HCT116 (cell line): ENCODE data around the gene TENM3. TPM values are rescaled to one million over a fixed set of nuclear protein-coding genes. Genes with fewer than 3 reads are reported as not detected.

ENCODE experiments used
- ATAC-seq: fragments of 200-7000 bp; cut with Tn5 transposase; 2 replicates; pipeline ENCODE4 v1.9.1; 2020; ENCODE audit warnings: mild to moderate bottlenecking, moderate library complexity
- BruUV-seq: library from RNA; stranded (reverse); fragments of 400-500 nt; replicated peaks from 2 replicates; lab custom pipeline; 2021; lab: Mats Ljungman, UMichigan
- CTCF ChIA-PET: fragments of 300-600 bp; sonication (Branson Sonifier 250); formaldehyde crosslinking; loops from one replicate; lab custom pipeline; 2021; ENCODE audit warnings: antibody characterized with exemption; lab: Charles Lee
- POLR2A ChIA-PET: fragments of 300-600, 350-600 bp; sonication (Branson Sonifier 250); formaldehyde crosslinking; loops from one replicate; lab custom pipeline; 2021; ENCODE audit warnings: antibody characterized with exemption; lab: Charles Lee
- RAD21 ChIA-PET, 2 experiments: fragments of 300-600 bp; sonication (Branson Sonifier 250); formaldehyde crosslinking; loops; one replicate each; lab custom pipeline; 2023; ENCODE audit warnings: low total read pairs in 2 of 2; ENCODE audit not compliant: uncharacterized antibody in 2 of 2, unreplicated experiment in 2 of 2, low non-redundant PET in 1 of 2; lab: Charles Lee
- DNase-seq: peaks from one replicate; pipeline ENCODE4 v3.0.0-alpha.2; 2010; ENCODE audit warnings: low read depth, low spot score
- H2AFZ ChIP-seq: fragments of 200-600 bp; shearing (Covaris generic), sonication (generic); 2 replicates; pipeline ENCODE4 v1.6.1; 2017; ENCODE audit warnings: low read depth, mixed run types, mixed read lengths, antibody characterized with exemption, low read length; ENCODE audit not compliant: poor library complexity, severe bottlenecking
- H3K27ac ChIP-seq: 2 replicates; pipeline ENCODE4 v1.5.1; 2012; ENCODE audit warnings: low read depth, low read length
- H3K27me3 ChIP-seq: fragments of 200-600 bp; sonication (generic); 2 replicates; pipeline ENCODE4 v1.6.1; 2016; ENCODE audit warnings: mixed run types, low read length, mixed read lengths; ENCODE audit not compliant: insufficient read depth
- H3K36me3 ChIP-seq, 2 experiments: fragments of 200-500 bp in 1 of 2; fragments of 200-600 bp in 1 of 2; sonication (Bioruptor generic) in 1 of 2; sonication (generic) in 1 of 2; 2 replicates each; pipeline versions ENCODE4 v1.5.1 to v1.6.1; 2014 to 2016; ENCODE audit warnings: low read length in 2 of 2, inconsistent platforms in 1 of 2, mixed read lengths in 1 of 2, mixed run types in 1 of 2; ENCODE audit not compliant: insufficient read depth in 2 of 2, control insufficient read depth in 1 of 2
- H3K4me1 ChIP-seq, 2 experiments: fragments of 200-600 bp in 1 of 2; sonication (generic) in 1 of 2; 2 replicates each; pipeline versions ENCODE4 v1.5.1 to v1.6.1; 2012 to 2017; ENCODE audit warnings: low read length in 2 of 2, inconsistent platforms in 1 of 2, mild to moderate bottlenecking in 1 of 2, mixed read lengths in 1 of 2, mixed run types in 1 of 2, moderate library complexity in 1 of 2; ENCODE audit not compliant: insufficient read depth in 2 of 2, control insufficient read depth in 1 of 2
- H3K4me2 ChIP-seq: fragments of 200-600 bp; sonication (generic); 2 replicates; pipeline ENCODE4 v1.6.1; 2017; ENCODE audit warnings: mixed run types, low read length, mixed read lengths
- H3K4me3 ChIP-seq, 2 experiments: fragments of 200-600 bp in 1 of 2; sonication (generic) in 1 of 2; replicated peaks in 1 of 2; 2 replicates each; pipeline ENCODE4 v1.5.1; 2011 to 2016; ENCODE audit warnings: low read length in 2 of 2, control low read depth in 1 of 2, low read depth in 1 of 2, mild to moderate bottlenecking in 1 of 2, mixed read lengths in 1 of 2, mixed run types in 1 of 2
- H3K79me2 ChIP-seq: fragments of 200-600 bp; sonication (generic); 2 replicates; pipeline ENCODE4 v1.6.1; 2017; ENCODE audit warnings: mild to moderate bottlenecking, mixed run types, low read length, moderate library complexity, mixed read lengths; ENCODE audit not compliant: insufficient read depth
- H3K9ac ChIP-seq: fragments of 200-600 bp; sonication (generic); 2 replicates; pipeline ENCODE4 v1.6.1; 2016; ENCODE audit warnings: low read length, mixed read lengths
- H3K9me2 ChIP-seq: fragments of 200-600 bp; sonication (generic), shearing (Covaris generic); 2 replicates; pipeline ENCODE4 v1.6.1; 2017; ENCODE audit warnings: mixed run types, mild to moderate bottlenecking, moderate library complexity; ENCODE audit not compliant: insufficient read depth
- H3K9me3 ChIP-seq, 2 experiments: fragments of 200-500 bp in 1 of 2; fragments of 200-600 bp in 1 of 2; sonication (Bioruptor generic) in 1 of 2; sonication (generic) in 1 of 2; 2 replicates each; pipeline ENCODE4 v1.6.1; 2014 to 2017; ENCODE audit warnings: low read length in 2 of 2, mixed read lengths in 2 of 2, inconsistent platforms in 1 of 2, low read depth in 1 of 2, mild to moderate bottlenecking in 1 of 2, mixed run types in 1 of 2, moderate library complexity in 1 of 2; ENCODE audit not compliant: control insufficient read depth in 1 of 2, insufficient read depth in 1 of 2
- H4K20me1 ChIP-seq: fragments of 200-600 bp; sonication (generic), shearing (Covaris generic); 2 replicates; pipeline ENCODE4 v1.6.1; 2017; ENCODE audit warnings: mixed run types, mild to moderate bottlenecking, moderate library complexity; ENCODE audit not compliant: insufficient read depth
- CBX3 ChIP-seq: IDR thresholded peaks from 2 replicates; pipeline ENCODE4 v1.6.1; 2012; ENCODE audit warnings: low read depth
- EGR1 ChIP-seq: IDR thresholded peaks from 2 replicates; pipeline ENCODE4 v1.6.1; 2012; ENCODE audit warnings: low read depth
- ELF1 ChIP-seq: IDR thresholded peaks from 2 replicates; pipeline ENCODE4 v1.6.1; 2012; ENCODE audit warnings: low read depth, borderline replicate concordance
- EZH2 ChIP-seq: fragments of 200-600 bp; sonication (generic); IDR thresholded peaks from 2 replicates; pipeline ENCODE4 v1.6.1; 2017; ENCODE audit warnings: antibody characterized with exemption, mixed run types
- EZH2phosphoT487 ChIP-seq: fragments of 200-600 bp; IDR thresholded peaks from 2 replicates; pipeline ENCODE4 v1.6.1; 2018; ENCODE audit warnings: antibody characterized with exemption, borderline replicate concordance
- FOSL1 ChIP-seq: IDR thresholded peaks from 2 replicates; pipeline ENCODE4 v1.6.1; 2012; ENCODE audit warnings: low read depth
- JUND ChIP-seq: IDR thresholded peaks from 2 replicates; pipeline ENCODE4 v1.6.1; 2012
- POLR2A ChIP-seq: IDR thresholded peaks from 2 replicates; pipeline ENCODE4 v1.7.0; 2011; ENCODE audit warnings: borderline replicate concordance; ENCODE audit not compliant: insufficient read depth, insufficient read length; ENCODE audit errors: extremely low read depth
- POLR2AphosphoS5 ChIP-seq: IDR thresholded peaks from 2 replicates; pipeline ENCODE4 v1.6.1; 2011; ENCODE audit warnings: mild to moderate bottlenecking, low read depth, low read length, moderate library complexity
- RAD21 ChIP-seq: IDR thresholded peaks from 2 replicates; pipeline ENCODE4 v1.6.1; 2012; ENCODE audit warnings: low read depth, mild to moderate bottlenecking
- REST ChIP-seq: IDR thresholded peaks from 2 replicates; pipeline ENCODE4 v1.6.1; 2012; ENCODE audit warnings: low read depth
- SIN3A ChIP-seq: IDR thresholded peaks from 2 replicates; pipeline ENCODE4 v1.6.1; 2012; ENCODE audit warnings: low read depth
- SRF ChIP-seq: IDR thresholded peaks from 2 replicates; pipeline ENCODE4 v1.6.1; 2012; ENCODE audit warnings: low read depth
- TCF7L2 ChIP-seq: IDR thresholded peaks from 2 replicates; pipeline ENCODE4 v1.7.0; 2011; ENCODE audit warnings: borderline replicate concordance, inconsistent platforms; ENCODE audit not compliant: insufficient read depth, insufficient read length; ENCODE audit errors: extremely low read depth
- YY1 ChIP-seq: IDR thresholded peaks from 2 replicates; pipeline ENCODE4 v1.6.1; 2011; ENCODE audit warnings: low read length, low read depth, moderate library complexity, mild to moderate bottlenecking; ENCODE audit not compliant: insufficient replicate concordance; ENCODE audit errors: extremely low read depth
- ZFX ChIP-seq: fragments of 450-650 bp; IDR thresholded peaks from 2 replicates; pipeline ENCODE4 v1.6.1; 2017
- ZNF274 ChIP-seq: fragments of 200-500 bp; sonication (Bioruptor generic); IDR thresholded peaks from 2 replicates; pipeline ENCODE4 v1.6.1; 2014; ENCODE audit warnings: mild to moderate bottlenecking, low read depth, low read length, inconsistent platforms
- intact Hi-C: fragments of 100-400 bp; cut with micrococcal nuclease; formaldehyde crosslinking; loops from 2 replicates; pipeline ENCODE4 v1.10.0; 2022
- total RNA-seq: library from RNA; stranded (reverse); gene quantifications from one replicate; pipeline ENCODE4 v1.2.1, GENCODE V29; 2021; ENCODE audit not compliant: unreplicated experiment
- TF ChIP-seq, protein P1 (sequence below): IDR thresholded peaks from 2 replicates; pipeline ENCODE4 v1.6.1; 2012

TENM3 gene
- total RNA-seq, 1 experiment from 2014 or later, result 0.54 TPM

- TF ChIP-seq CBX3 (no peak), RAD21 (no peak), EZH2phosphoT487 (no peak), EZH2 (no peak)
These were observed 249.2 kb downstream of the TENM3 start (continued) for GRCh38 chr4:182492423-182492822.

DNA sequence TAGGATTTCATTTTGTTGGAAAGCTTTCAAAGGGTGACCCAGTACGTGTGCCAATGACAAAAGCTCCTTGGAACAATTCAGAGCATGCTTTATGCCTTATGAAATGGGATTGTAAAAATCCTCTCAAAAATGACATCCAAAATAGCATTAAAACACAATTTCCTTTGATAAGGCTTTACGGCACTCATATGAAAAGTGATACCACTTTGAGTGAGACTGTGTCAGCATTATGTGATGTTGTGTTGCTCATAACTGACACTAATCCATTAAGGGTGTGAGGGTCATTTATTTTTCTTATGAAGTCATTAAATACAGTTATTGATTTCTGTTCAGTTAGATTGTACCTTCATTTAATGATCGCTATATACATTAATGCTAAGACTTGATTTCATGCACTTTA lies 250.2 kb downstream of the TENM3 start:
- ATAC-seq (no peak), DNase-seq (no peak)
- POLR2A ChIA-PET, result no interaction called here
- Histone ChIP-seq H3K9me2 (no peaks in the 10 kb centered on the region), H3K27me3 (peaks cover 66% of the 10 kb centered on the region), H3K4me2 (no peak overlapping the region), H3K4me1 (no peaks in the 10 kb centered on the region), H3K9me3 (no peaks in the 10 kb centered on the region), H2AFZ (no peak overlapping the region), H3K36me3 (no peaks in the 10 kb centered on the region), H3K4me3 (no peak overlapping the region)
- no TSS peak for BruUV-seq
- intact Hi-C loops, result no loop called here
- CTCF ChIA-PET, result no interaction called here
- TF ChIP-seq EZH2 (no peak), REST (no peak), ZNF274 (no peak), ELF1 (no peak), YY1 (no peak), SRF (no peak), POLR2AphosphoS5 (no peak), FOSL1 (no peak), ZFX (no peak), EGR1 (no peak), CBX3 (no peak), JUND (no peak), SIN3A (no peak), RAD21 (no peak), POLR2A (no peak), TCF7L2 (no peak)
- TF ChIP-seq, protein P1, sequence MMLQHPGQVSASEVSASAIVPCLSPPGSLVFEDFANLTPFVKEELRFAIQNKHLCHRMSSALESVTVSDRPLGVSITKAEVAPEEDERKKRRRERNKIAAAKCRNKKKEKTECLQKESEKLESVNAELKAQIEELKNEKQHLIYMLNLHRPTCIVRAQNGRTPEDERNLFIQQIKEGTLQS, result no peak
- TF ChIP-seq, all 23 proteins: peak for 0
- H3K79me2 ChIP-seq, result no peaks in the 10 kb centered on the region
- H3K27ac ChIP-seq, result no peak overlapping the region
- no peak overlapping the region for H3K9ac ChIP-seq
- H4K20me1 ChIP-seq, result no peaks in the 10 kb centered on the region; the same call in 1 of the 2 replicates
- RAD21 ChIA-PET, result no interaction called here
